ENCODE data around the gene CFAP46. TPM values are rescaled to one million over a fixed set of nuclear protein-coding genes. Genes with fewer than 3 reads are reported as not detected.

CFAP46 gene
- total and polyA plus RNA-seq, 2 experiments from 2014 or later, result 3.1 to 5.4 TPM

DNA sequence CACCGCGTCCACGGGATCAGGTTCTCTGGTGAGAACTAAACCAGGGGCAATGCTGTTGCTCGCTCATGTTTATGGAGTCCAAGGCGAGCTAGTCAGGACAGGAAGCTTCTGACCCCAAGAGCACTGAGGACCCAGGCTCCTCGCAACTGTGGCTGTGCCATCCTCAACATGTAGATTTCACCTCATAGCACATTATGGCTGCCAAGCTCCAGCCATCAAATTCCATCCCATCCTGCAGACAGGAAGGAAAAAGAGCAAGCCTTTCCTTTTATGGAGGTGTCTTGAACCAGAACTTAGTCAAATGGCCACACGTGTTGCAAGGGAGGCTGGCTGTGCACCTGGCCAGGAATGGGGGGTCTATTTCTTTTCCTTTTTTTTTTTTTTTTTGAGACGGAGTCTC lies 140.3 kb downstream of the CFAP46 start (continued):
- TF ChIP-seq EZH2phosphoT487 (IDR thresholded peaks at IDR 0.05; ENCODE audit: unreplicated experiment) (no peak), CREB1 (CRISPR knock-in tag; IDR thresholded peaks at IDR 0.05; ENCODE audit: low read depth) (no peak)

DNA sequence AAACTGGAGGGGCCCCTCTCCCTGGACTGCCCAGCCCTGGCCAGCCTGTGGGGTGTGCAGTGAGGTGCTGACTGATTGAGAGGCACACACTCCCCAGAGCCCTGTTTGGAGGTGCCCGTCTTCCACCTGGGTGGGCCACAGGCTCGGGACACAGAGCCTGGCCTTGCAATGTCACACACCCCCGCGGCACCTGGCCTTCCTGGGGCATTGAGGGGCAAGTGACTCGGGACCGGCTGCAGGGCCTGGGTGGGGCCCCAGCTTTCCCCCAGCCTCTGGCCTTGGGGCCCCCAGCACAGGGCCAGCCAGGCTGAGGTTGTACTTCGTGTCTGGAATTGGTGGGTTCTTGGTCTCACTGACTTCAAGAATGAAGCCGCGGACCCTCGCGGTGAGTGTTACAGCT lies 142.5 kb downstream of the CFAP46 start:
- Mint-ChIP-seq H3K36me3 (ENCODE audit: low read depth) (no peaks in the 10 kb centered on the region; the same call in 2 of the 3 replicates), H3K27me3 (ENCODE audit: insufficient read depth, low read depth, poor library complexity) (peaks cover 8% of the 10 kb centered on the region), H3K27ac (no peak overlapping the region), H3K9me3 (0 out of 3 replicates have a peak, but pooled peaks cover 3% of the 10 kb centered on the region), H3K4me1 (peaks cover 4% of the 10 kb centered on the region; the same call in 1 of the 3 replicates), H3K4me3 (no peak overlapping the region)
- no peak overlapping the region for H3K4me3 ChIP-seq
- DNase-seq (ENCODE audit: low spot score), result no peak
- H3K27me3 ChIP-seq (ENCODE audit: insufficient read depth), result no peaks in the 10 kb centered on the region
- no peak overlapping the region for H3K4me2 ChIP-seq
- H3F3A ChIP-seq (replicated peaks; ENCODE audit: low read depth), result no peaks in the 10 kb centered on the region
- H3K9me2 ChIP-seq (ENCODE audit: insufficient read depth), result no peaks in the 10 kb centered on the region
- H3K4me1 ChIP-seq (ENCODE audit: insufficient read depth), result no peaks in the 10 kb centered on the region
- H3K36me3 ChIP-seq (ENCODE audit: insufficient read depth), result no peaks in the 10 kb centered on the region
- ATAC-seq, result no peak
- TF ChIP-seq STAT1 (IDR thresholded peaks at IDR 0.05; ENCODE audit: unreplicated experiment) (no peak), EZH2phosphoT487 (IDR thresholded peaks at IDR 0.05; ENCODE audit: unreplicated experiment) (no peak), ETS1 (IDR thresholded peaks at IDR 0.05) (no peak), POLR2AphosphoS5 (IDR thresholded peaks at IDR 0.05; ENCODE audit: low read depth) (no peak), JUNB (IDR thresholded peaks at IDR 0.05; ENCODE audit: unreplicated experiment) (no peak), ZNF331 (CRISPR knock-in tag; IDR thresholded peaks at IDR 0.05; ENCODE audit: low read depth) (no peak), EZH2 (IDR thresholded peaks at IDR 0.05; ENCODE audit: low read depth, unreplicated experiment) (no peak), CREB1 (CRISPR knock-in tag; IDR thresholded peaks at IDR 0.05; ENCODE audit: low read depth) (no peak), ZNF114 (CRISPR knock-in tag; IDR thresholded peaks at IDR 0.05) (no peak), REST (IDR thresholded peaks at IDR 0.05; ENCODE audit: unreplicated experiment) (no peak), NANOG (IDR thresholded peaks at IDR 0.05; ENCODE audit: borderline replicate concordance) (no peak)
- TF ChIP-seq, protein P1, sequence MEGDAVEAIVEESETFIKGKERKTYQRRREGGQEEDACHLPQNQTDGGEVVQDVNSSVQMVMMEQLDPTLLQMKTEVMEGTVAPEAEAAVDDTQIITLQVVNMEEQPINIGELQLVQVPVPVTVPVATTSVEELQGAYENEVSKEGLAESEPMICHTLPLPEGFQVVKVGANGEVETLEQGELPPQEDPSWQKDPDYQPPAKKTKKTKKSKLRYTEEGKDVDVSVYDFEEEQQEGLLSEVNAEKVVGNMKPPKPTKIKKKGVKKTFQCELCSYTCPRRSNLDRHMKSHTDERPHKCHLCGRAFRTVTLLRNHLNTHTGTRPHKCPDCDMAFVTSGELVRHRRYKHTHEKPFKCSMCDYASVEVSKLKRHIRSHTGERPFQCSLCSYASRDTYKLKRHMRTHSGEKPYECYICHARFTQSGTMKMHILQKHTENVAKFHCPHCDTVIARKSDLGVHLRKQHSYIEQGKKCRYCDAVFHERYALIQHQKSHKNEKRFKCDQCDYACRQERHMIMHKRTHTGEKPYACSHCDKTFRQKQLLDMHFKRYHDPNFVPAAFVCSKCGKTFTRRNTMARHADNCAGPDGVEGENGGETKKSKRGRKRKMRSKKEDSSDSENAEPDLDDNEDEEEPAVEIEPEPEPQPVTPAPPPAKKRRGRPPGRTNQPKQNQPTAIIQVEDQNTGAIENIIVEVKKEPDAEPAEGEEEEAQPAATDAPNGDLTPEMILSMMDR (conservative IDR thresholded peaks at IDR 0.05; ENCODE audit: low read depth in 2 of 2), result no peak
- TF ChIP-seq, protein P2, sequence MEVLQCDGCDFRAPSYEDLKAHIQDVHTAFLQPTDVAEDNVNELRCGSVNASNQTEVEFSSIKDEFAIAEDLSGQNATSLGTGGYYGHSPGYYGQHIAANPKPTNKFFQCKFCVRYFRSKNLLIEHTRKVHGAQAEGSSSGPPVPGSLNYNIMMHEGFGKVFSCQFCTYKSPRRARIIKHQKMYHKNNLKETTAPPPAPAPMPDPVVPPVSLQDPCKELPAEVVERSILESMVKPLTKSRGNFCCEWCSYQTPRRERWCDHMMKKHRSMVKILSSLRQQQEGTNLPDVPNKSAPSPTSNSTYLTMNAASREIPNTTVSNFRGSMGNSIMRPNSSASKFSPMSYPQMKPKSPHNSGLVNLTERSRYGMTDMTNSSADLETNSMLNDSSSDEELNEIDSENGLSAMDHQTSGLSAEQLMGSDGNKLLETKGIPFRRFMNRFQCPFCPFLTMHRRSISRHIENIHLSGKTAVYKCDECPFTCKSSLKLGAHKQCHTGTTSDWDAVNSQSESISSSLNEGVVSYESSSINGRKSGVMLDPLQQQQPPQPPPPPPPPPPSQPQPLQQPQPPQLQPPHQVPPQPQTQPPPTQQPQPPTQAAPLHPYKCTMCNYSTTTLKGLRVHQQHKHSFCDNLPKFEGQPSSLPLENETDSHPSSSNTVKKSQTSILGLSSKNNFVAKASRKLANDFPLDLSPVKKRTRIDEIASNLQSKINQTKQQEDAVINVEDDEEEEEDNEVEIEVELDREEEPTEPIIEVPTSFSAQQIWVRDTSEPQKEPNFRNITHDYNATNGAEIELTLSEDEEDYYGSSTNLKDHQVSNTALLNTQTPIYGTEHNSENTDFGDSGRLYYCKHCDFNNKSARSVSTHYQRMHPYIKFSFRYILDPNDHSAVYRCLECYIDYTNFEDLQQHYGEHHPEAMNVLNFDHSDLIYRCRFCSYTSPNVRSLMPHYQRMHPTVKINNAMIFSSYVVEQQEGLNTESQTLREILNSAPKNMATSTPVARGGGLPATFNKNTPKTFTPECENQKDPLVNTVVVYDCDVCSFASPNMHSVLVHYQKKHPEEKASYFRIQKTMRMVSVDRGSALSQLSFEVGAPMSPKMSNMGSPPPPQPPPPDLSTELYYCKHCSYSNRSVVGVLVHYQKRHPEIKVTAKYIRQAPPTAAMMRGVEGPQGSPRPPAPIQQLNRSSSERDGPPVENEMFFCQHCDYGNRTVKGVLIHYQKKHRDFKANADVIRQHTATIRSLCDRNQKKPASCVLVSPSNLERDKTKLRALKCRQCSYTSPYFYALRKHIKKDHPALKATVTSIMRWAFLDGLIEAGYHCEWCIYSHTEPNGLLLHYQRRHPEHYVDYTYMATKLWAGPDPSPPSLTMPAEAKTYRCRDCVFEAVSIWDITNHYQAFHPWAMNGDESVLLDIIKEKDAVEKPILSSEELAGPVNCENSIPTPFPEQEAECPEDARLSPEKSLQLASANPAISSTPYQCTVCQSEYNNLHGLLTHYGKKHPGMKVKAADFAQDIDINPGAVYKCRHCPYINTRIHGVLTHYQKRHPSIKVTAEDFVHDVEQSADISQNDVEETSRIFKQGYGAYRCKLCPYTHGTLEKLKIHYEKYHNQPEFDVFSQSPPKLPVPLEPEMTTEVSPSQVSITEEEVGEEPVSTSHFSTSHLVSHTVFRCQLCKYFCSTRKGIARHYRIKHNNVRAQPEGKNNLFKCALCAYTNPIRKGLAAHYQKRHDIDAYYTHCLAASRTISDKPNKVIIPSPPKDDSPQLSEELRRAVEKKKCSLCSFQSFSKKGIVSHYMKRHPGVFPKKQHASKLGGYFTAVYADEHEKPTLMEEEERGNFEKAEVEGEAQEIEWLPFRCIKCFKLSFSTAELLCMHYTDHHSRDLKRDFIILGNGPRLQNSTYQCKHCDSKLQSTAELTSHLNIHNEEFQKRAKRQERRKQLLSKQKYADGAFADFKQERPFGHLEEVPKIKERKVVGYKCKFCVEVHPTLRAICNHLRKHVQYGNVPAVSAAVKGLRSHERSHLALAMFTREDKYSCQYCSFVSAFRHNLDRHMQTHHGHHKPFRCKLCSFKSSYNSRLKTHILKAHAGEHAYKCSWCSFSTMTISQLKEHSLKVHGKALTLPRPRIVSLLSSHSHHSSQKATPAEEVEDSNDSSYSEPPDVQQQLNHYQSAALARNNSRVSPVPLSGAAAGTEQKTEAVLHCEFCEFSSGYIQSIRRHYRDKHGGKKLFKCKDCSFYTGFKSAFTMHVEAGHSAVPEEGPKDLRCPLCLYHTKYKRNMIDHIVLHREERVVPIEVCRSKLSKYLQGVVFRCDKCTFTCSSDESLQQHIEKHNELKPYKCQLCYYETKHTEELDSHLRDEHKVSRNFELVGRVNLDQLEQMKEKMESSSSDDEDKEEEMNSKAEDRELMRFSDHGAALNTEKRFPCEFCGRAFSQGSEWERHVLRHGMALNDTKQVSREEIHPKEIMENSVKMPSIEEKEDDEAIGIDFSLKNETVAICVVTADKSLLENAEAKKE (CRISPR knock-in tag; IDR thresholded peaks at IDR 0.05), result no peak
- H3K79me2 ChIP-seq (replicated peaks; ENCODE audit: insufficient read depth), result no peaks in the 10 kb centered on the region
- no peak overlapping the region for H3K27ac ChIP-seq (ENCODE audit: low read depth)
- H4K20me1 ChIP-seq (replicated peaks; ENCODE audit: insufficient read depth), result no peaks in the 10 kb centered on the region
- H2AFZ ChIP-seq, result no peak overlapping the region
